DMS153 treated with DMSO at 0.1 percent for 48 hours (cell line): ENCODE data around the gene PITRM1.

Experiments used
- DNase-seq: peaks from one replicate; lab custom pipeline; 2025; ENCODE audit not compliant: unreplicated experiment; lab: John Stamatoyannopoulos, UW

The PITRM1 gene

DNA sequence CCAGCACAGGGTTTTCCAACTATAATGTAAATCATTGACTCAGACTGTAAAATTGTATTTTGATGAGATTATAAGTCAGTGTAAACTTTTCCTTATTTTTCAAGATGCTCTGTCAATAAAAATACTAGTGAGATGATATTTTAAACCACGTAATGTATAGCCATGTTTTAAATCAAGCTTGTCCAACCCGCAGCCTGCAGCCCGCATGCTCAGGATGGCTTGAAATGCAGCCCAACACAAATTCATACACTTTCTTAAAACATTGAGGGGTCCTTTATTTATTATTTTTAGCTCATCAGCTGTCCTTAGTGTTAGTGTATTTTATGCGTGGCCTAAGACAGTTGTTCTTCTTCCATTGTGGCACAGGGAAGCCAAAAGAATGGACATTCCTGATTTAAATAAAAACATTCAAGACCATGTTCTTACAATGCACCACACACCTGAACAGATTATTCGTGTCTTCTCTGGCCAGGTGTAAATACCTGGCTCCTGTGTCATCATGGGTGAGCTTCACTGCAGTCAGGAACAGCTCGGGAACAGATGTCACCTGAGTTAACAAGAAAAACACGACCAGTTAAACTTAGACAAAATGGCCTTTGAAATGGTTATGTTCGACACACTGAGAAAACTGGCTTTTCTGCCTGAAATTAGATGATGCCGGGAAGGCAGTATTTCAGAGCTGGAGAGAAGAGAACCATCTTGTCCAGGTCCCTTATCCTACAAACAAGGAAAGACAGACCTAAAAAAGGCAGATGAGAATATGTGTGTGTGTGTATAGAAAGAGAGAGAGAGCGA lies 5.9 kb downstream of the PITRM1 start:
- DNase-seq = no peak

DNA sequence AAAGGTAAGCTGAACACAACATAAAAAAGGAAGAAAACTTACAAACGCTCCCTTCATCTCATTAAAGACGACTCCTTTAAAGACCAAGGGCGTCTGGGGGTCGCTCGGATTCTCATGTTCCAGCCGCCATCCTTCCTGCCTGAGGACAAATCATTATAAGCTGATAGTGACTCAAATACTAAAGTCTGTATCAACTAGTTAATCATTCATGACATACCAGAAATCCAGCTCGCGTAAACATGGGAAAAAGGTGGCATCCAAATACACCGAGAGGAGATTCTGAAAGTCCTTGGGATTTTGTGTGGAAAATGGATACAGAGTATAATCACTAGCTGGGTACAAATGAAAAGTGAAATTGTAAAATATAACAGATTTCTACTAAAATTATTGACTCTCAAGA lies 7.4 kb downstream of the PITRM1 start:
- no peak for DNase-seq

- no peak for DNase-seq
Measured at GRCh38 chr10:3163879-3164278, 8.7 kb downstream of the PITRM1 start.

GRCh38 chr10:3162533-3162932 lies 10.0 kb downstream of the PITRM1 start:
- no peak for DNase-seq

- no peak for DNase-seq
Measured at GRCh38 chr10:3159152-3159551, 13.4 kb downstream of the PITRM1 start.

DNA sequence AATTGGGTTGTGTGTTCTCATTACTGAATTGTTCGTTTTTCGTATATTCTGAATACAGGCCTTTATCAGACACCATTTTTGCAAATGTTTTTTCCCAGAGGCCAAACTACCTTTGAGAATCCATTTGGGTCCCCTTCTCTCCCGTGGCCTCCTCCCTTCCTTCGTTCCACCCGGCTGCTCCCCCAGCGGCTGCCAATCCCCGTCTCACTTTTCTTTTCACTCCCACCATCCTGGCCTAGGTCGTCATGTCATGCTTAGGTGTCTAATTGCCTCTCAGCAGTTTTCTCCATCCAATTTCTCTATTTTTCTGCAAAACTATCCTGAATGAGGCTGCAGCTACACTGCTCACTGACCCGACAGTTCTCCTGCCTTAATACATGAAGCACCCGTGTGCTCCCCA lies 17.9 kb downstream of the PITRM1 start:
- DNase-seq = no peak

- DNase-seq = no peak
Measured at GRCh38 chr10:3152566-3152935, 20.0 kb downstream of the PITRM1 start.

DNA sequence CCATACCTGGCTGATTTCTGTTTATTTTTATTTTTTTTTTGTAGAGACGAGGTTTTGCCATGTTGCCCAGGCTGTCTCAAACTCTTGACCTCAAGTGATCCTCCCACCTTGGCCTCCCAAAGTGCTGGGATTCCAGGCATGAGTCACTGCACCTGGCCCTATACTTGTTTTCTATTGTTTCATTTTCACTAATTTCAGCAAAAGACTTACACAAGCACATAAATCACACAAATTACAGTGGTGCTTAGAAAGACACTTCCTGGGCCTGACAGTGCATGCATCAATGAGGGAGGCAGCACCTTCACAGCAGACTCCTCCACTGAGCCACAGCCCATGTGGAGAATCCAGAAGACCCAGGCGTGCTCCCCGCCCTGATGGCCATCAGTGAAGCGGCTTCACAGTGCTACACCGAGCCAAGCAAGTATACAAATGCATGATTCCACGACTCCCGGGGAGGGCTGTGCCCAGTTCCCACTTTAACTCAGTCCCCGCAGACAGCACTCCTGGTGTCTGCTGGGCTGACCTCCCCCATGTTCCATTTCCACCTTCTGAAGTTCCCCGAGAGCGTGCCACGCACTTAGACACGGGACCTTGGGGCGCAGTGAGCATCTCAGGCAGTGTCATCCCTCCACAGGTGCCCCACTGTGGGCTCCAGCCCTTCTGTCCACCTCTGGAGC lies 20.6 kb downstream of the PITRM1 start:
- no peak for DNase-seq

- no peak for DNase-seq
Measured at GRCh38 chr10:3150961-3151360, 21.6 kb downstream of the PITRM1 start.

- no peak for DNase-seq
Measured at GRCh38 chr10:3150366-3150765, 22.2 kb downstream of the PITRM1 start.

GRCh38 chr10:3149918-3150317 lies 22.7 kb downstream of the PITRM1 start:
- no peak for DNase-seq

DNA sequence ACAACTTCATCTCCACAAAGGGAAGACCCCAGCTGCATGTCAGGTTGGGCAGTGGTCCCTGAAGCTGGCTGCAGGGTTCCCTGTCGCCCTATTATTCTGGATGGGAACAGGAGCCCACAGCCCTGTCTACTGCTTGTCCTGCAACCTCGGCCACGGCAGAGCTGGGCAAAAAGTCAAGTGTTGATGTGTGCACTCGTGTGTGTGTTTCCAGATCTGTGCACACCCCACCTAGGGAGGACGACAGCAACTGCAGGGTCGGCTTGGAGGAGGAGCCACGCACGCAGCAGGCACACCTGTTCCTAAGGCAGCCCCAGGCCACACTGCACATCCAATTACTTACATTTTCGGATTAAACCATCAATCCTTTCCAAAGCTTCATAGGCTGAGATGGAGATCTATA lies 23.6 kb downstream of the PITRM1 start:
- DNase-seq = no peak

GRCh38 chr10:3148041-3148440 lies 24.5 kb downstream of the PITRM1 start:
- no peak for DNase-seq

DNA sequence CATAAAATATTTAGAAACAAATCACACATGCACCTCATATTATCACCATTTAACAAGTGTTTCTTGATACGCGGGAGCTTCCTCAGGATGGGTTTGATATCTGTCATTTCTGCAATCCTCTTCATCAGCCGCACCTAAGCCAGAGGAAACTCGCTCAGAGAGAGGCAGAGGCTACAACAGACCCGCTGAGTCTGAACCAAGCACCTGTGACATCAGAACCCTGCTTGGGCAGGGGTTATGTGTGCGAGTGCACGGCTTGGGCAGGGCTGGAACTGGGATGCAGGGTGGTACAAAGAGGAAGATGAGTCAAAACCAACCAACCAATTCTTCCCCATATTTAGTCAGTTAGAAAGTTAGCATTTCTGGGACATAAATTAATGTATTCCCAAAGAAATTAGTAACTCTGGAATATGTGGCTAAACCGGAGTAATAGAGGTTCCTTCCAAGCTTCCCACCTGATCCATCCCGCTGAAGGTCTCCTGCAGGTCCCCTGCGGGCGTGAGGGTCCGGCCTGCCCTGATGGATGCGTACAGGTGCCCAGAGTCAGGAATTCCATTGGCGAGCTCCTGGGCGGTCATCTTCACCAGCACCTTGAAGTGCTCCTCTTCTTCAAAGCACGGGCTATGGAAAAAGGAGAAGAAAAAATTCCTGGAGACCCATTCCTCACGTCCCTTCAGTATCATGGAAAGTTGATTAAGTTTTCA lies 25.3 kb downstream of the PITRM1 start:
- DNase-seq = no peak

DNA sequence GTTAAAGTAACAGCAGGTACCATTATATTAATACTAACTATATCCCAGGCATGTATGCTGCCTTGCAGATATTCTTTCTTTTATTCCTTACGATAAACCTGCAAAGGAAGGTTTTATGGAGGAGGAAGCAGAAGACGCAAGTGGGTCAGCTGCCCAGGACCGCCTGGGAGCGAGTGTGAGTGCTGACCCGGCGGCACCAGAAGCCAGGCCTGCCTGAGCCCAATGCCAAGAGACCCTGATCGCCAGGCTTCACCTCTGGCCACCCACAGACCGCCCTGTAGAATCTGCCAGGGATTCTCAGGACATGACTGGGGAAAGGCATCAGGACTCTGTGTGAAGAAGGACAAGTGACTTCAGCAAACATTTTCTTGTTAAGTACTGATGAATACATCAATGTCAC lies 26.3 kb downstream of the PITRM1 start:
- no peak for DNase-seq

- DNase-seq = no peak
Measured at GRCh38 chr10:3145366-3145765, 27.2 kb downstream of the PITRM1 start.

DNA sequence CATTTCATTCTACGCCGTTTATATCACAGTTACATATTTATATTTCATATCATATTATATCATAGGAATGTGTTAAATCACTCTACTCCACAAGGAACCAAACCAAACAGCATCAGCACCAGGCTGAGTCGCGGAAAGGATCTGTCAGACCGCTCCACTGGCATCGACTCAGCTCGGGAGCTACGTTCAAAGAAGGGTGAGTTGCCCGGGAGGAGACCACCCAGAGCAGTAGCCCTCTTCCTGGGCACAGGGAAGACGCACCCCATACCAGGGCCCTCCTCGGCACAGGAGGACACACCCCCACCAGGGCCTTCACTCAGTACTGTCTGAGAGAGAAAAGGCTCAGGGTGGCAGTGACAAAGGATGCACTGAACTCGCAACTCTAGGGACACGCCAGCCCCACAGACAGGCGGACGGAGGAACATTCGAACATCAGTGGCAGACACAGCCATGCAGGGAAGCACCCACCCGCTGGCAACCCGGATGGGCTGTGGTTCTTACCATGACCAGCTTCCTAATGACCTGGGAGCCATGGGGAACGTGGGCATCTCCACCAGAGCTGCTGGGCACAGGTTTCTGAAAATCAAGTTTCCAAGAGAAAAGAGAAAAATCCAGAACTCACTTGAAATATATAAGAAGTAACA lies 28.7 kb downstream of the PITRM1 start:
- DNase-seq = no peak

GRCh38 chr10:3143366-3143765 lies 29.2 kb downstream of the PITRM1 start:
- DNase-seq = no peak

DNA sequence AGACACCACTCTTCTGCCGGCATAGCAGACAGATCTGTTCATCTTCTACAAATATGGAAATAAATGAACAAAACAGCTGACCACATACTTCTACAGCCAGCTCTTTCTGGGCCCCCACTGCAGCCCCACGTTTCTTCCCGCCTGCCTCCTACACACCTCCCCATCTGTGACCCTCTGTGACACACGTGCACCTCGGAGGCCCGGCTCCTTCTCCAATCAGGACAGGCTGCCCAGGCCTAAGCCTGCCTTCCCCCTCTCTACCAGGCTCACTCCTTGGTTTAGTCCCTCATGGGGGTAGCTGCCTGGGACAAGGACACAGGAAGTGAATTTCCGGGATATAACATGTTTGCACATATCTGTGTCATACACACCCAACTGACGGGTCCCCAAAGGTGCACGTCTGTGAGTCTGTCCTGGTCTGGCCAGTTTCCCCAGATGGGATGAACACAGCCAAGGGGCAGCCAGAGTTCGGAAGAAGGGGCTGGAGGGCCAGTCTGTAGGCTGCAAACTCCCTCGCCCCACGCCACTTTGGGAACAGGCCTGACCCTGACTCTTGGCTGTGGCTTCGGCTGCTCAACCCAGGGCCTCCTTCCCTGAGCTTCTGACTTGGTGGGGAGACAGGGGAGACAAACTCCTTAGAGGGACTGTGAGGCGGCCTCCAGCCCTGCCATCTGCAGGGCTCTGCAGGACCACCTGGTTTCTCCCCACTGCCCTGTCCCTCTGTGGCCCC lies 30.3 kb downstream of the PITRM1 start:
- no peak for DNase-seq

DNA sequence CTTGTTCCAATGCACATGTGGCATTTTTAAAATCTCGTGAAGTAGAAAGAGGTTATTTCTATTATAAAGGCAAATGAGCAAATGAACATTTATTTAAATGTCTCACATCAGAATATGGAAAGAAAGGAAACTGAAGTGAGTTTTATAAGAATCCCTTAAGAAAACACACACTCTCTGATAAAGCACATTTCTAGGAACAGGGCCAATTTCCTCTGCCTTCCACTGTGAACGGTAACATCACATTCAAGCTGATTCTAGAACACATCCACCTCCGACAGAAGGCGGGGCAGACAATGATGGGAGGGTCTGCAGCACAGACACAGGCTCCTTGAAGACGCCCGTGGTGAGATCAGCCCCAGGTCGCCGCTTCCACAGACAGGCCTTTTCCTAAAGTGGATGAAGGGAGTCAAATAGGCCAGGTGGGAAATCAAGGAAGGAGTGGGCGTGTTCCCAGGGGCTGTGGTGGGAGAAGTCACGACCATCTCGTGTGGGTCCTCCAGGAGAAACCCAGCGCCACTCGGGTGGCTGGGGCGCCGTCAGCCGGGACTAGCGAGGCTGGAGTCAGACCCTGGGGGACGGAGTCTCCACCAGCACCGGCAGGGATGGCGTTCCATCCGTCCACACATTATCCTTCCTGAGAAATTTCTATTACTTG lies 31.1 kb downstream of the PITRM1 start:
- DNase-seq = no peak
